Renal cortex interstitium (tissue), 11 donors: ENCODE measurements around the gene NPFFR1. TPM values are rescaled to one million over a fixed set of nuclear protein-coding genes. Genes with fewer than 3 reads are reported as not detected.
"Not testable (repeated sequence)": the region's sequence is repeated elsewhere in the genome, so short reads cannot be mapped to it uniquely, and the experiment has no call there.

Source experiments
- DNase-seq, 11 donors: peaks; one replicate each; pipeline ENCODE4 v3.0.0-alpha.2; 2013; ENCODE audit warnings: low read depth in 9 of 11, low spot score in 4 of 11; ENCODE audit errors: extremely low read depth in 1 of 11
- polyA plus RNA-seq, 3 donors: library from polyadenylated mRNA; unstranded; fragments of 120-200 nt; gene quantifications; one replicate each; pipeline ENCODE4 v1.2.1, GENCODE V29; 2013; ENCODE audit not compliant: insufficient read length in 3 of 3

The NPFFR1 gene
- polyA plus RNA-seq, 3 donors, result 0.14 to 0.27 (median 0.23) TPM

GRCh38 chr10:70237958-70238536 lies 45.8 kb downstream of the NPFFR1 start:
- not testable (repeated sequence) for DNase-seq

- DNase-seq, result no peak
These were observed 48.9 kb downstream of the NPFFR1 start for GRCh38 chr10:70234668-70235447.

GRCh38 chr10:70233939-70234300 lies 49.9 kb downstream of the NPFFR1 start:
- DNase-seq, result no peak

- peak; percentile 86 to 96 (median 94) for DNase-seq
These were observed 50.5 kb downstream of the NPFFR1 start, which contains the start of gene PPA1 for GRCh38 chr10:70233109-70233938. Gene PPA1, minus strand, starts transcription at chr10:70233429. Its CDS starts 102 bp downstream, at chr10:70233327.

GRCh38 chr10:70232859-70233108 lies 51.0 kb downstream of the NPFFR1 start:
- DNase-seq, result peak in 1 of 11 donors; percentile 13

GRCh38 chr10:70232155-70232858 lies 51.5 kb downstream of the NPFFR1 start:
- peak in 4 of 11 donors; percentile 16 to 48 (median 35) for DNase-seq

GRCh38 chr10:70228491-70228890 lies 55.3 kb downstream of the NPFFR1 start:
- no peak for DNase-seq

GRCh38 chr10:70227548-70228320 lies 56.1 kb downstream of the NPFFR1 start:
- DNase-seq, result no peak

- no peak for DNase-seq
These were observed 60.1 kb downstream of the NPFFR1 start for GRCh38 chr10:70223728-70224127.

GRCh38 chr10:70222811-70223447 lies 60.9 kb downstream of the NPFFR1 start:
- DNase-seq, result not testable (repeated sequence)

GRCh38 chr10:70222340-70222794 lies 61.4 kb downstream of the NPFFR1 start:
- no peak for DNase-seq

GRCh38 chr10:70221030-70221429 lies 62.8 kb downstream of the NPFFR1 start:
- DNase-seq, result no peak

GRCh38 chr10:70212879-70213278 lies 70.9 kb downstream of the NPFFR1 start:
- no peak for DNase-seq

- DNase-seq, result no peak
These were observed 71.5 kb downstream of the NPFFR1 start for GRCh38 chr10:70212277-70212676.

- DNase-seq, result no peak
These were observed 77.0 kb downstream of the NPFFR1 start for GRCh38 chr10:70206762-70207161.

- DNase-seq, result no peak
These were observed 82.7 kb downstream of the NPFFR1 start for GRCh38 chr10:70201105-70201504.

GRCh38 chr10:70198696-70199466 lies 84.9 kb downstream of the NPFFR1 start:
- DNase-seq, result no peak
